HG02852 (cell line): ENCODE data around the gene EGR2.
A peak's percentile ranks its signal among the peaks of the same experiment; 100 is the strongest.

ENCODE experiments used
- ATAC-seq: cut with Tn5 transposase; IDR thresholded peaks from one replicate; pipeline ENCODE4 v1.9.1; 2021; ENCODE audit warnings: mild to moderate bottlenecking, moderate library complexity; ENCODE audit not compliant: unreplicated experiment

EGR2 gene

GRCh38 chr10:62818426-62819011, 2.4 kb upstream of the EGR2 start:
- no peak for ATAC-seq

DNA sequence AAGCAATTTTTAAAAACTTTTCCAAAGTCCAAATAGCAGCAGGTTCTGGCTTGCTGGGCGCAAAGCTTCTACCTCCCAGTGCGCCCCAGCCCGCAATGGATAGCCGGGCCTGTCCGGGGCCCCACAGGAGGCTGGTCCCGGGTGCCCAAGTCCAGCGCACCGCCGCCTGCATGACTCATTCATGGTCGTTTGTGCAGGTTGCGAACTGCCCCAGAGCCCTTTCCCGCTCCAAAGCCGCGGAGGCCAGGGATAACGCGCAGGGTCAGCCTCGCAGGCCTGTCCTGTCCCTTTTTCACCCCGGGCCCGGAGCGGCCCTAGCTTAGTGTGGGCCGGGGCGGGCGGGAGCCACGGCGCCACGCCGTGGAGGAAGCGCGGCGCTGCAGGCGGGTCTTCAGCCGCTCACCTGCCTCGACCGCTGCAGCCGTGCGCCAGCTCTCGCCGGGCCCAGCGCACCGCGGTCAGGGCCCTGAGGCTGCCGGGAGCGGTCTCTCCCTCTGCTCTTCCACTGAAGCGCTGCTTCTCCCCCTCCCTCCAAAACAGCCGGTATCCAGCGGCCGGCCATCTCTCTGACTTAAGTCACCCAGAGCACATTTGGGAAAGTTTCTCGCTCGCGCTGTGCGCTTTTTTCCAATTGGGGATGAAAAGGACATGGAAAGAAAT, 1.7 kb upstream of the EGR2 start:
- peak; percentile 39 for ATAC-seq

GRCh38 chr10:62817121-62817765, 1.1 kb upstream of the EGR2 start:
- peak; percentile 15 for ATAC-seq

- ATAC-seq, result no peak
These were observed 163 bp downstream of the EGR2 start for GRCh38 chr10:62816076-62816330.

- ATAC-seq, result no peak
These were observed 638 bp downstream of the EGR2 start for GRCh38 chr10:62815381-62816075.

GRCh38 chr10:62814756-62815380, 1.3 kb downstream of the EGR2 start:
- no peak for ATAC-seq

GRCh38 chr10:62813981-62814380, 2.2 kb downstream of the EGR2 start:
- no peak for ATAC-seq

- no peak for ATAC-seq
These were observed 2.7 kb downstream of the EGR2 start for GRCh38 chr10:62813453-62813852.

DNA sequence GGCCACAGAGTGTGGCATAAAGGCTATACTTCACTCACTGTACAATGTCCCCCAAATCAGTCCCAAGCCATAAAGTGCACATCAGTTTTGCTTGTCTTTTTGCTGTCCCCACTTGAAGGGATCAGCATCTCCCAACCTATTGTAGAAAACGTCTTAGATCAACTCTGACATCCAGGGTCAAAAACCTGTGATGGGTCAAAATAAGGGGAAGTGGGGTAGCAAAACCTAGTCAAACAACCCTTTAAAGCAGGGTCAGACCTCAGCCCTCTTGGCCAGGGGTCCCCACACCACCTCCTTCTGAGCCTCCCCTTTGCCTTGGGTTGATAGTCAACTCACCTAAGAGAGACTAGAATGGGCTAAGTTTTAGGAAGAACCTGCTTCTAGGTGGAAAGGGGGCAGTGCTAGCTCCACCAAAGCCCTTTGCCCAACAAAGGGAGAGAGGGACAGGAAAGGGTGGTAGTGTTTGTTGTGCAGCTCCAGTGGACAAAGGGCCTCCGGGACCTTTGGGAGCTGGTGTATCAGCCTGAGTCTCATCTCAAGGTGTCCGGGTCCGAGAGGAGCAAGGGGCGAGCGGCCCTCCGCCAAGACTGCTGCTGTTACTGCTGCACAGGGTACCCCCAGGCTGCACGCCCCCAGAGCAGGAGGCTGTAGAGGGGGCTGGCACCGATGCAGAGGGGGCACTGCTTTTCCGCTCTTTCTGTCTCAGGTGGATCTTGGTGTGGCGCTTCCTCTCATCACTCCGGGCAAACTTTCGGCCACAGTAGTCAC, 3.3 kb downstream of the EGR2 start:
- ATAC-seq, result no peak

- ATAC-seq, result peak; percentile 45
These were observed 4.8 kb downstream of the EGR2 start for GRCh38 chr10:62811159-62811875.

DNA sequence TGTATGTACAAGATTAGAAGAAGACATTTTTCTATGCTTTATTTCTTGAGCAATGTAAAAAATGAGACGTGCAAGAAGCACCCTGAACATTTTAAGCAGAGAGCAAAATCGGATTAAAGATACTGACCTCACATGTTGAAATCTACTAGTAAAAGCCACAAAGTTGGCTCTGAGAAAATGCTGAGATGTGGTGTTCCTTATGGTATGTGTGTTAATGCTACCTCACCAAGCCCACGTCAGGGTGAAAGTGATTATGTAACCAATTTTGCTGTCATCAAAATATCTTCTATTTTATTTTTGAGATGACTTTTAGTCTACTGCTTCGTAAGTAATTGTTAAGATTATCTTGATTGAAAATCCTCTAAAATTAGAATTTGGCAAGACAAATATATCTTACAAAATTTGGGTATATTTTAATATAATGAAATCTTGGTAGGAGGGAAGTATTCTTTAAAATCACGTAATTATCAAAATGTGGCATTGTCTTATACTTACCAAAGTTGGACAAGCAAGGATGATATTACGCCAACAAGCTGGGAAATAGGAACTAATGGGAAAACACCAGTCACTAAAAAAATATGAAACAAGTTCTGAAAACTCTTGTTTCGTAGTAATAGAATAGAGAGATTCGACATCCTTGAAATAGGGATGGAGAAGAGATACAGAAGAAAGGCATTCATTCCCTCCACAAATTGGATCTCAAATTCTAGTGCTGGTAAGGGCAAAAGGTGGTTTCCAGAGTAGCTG, 5.8 kb downstream of the EGR2 start:
- ATAC-seq, result no peak

DNA sequence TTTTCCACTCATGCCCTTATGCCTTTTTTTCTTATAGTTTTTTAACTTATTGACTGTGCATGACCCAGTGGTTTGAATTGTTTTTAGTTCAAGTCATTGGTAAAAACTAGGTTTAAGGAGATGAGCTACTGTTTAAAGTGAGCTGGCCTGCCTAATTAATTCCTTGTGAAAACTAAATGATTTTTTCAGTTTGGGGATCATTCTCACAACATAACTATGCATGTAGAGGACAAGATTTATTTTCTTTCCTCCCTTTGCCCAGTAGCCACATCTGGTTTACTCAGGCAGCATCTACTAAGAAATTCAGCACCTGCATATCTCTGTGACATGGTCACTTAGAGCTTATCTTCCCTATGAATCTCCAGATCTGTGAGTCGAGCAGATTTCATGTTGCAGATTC, 9.9 kb downstream of the EGR2 start:
- no peak for ATAC-seq

GRCh38 chr10:62805231-62806099, 10.7 kb downstream of the EGR2 start:
- peak; percentile 6 for ATAC-seq

DNA sequence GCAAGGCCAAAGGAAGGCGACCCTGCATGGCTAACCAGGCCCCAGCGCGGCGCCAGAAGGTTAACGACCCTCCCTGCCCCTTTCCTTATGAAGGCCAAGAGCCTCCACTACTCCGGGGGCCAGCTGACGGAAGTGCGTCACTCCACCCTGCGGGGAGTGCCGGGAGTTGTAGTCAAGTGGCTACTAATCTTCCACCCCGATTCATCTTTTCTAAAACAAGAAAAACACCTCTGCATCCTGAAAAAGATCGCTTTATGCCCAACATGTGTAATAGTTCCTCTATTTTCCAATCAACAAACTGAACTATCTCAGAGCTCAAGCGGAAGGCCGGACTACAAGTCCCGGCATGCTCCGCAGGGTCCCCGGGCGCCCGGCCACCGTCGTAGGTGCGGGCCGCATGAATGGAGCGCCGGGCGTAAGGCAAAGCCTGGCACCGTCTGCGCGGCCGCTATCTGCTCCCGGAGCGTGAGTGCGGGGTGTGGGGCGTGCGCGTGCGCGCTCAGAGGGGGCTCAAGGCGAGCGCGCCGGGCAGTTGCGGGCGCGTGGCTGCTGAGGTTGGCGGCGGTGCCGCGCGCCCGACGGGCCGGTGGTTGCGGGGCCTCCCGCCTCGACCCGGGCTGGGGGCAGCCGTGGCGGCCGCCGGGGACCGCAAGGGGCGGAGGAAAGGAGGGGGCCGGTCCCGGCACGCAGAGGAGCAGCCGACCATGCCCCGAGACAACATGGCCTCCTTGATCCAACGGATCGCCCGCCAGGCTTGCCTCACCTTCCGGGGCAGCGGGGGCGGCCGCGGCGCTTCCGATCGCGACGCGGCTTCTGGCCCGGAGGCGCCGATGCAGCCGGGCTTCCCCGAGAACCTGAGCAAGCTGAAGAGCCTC, 11.6 kb downstream of the EGR2 start, which contains the start of gene ADO:
Gene ADO, plus strand, starts transcription at position 365 of the 875 bp plus-strand sequence. Its CDS starts 340 bp downstream, at position 705.
- peak; percentile 81 for ATAC-seq

DNA sequence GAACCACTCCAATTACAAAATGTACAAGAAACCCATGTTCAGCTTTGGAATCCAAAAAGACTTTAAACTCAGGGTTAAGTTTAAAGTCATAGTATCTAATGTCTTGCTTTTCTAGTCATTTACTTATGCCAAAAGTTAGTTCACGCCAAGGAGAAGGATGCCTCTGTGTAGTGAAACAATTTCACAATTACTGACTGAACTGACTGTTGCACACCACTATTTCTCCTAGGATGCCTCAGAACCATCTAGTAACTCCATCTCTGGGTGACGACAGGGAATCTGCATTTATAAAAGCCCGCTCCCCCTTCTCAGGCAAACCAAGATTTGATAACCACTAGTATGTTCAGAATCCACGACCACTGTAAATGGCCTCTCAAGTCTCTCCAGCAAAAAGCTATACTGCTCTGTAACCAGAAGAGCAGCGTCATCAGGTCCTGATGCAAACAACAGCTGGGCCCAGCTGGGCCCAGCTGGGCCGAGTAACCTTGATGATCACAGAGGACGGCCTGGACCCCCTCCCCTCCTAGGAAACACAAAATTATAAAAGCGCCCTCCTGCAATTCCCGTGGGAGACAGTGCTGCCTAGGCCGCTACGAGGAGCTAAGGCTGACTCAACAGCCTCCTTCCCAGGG, 12.3 kb downstream of the EGR2 start:
- no peak for ATAC-seq

DNA sequence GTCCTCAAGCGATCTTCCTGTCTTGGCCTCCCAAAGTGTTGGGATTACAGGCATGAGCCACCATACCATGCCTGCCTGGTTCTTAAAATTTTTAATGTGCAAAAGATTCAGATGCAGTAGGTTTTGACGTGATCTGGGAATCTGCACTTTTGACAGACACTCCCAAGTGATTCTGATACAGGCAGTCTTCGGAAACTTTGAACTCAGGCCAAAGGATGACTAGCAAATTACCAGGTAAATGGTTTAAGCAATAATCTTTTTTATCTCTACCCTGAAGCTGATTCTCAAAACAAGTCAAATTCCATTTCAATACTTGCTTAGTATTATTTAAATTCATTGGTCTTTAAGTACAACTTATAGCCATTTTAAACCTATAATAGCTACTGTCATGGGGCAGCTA, 14.3 kb downstream of the EGR2 start:
- ATAC-seq, result no peak

DNA sequence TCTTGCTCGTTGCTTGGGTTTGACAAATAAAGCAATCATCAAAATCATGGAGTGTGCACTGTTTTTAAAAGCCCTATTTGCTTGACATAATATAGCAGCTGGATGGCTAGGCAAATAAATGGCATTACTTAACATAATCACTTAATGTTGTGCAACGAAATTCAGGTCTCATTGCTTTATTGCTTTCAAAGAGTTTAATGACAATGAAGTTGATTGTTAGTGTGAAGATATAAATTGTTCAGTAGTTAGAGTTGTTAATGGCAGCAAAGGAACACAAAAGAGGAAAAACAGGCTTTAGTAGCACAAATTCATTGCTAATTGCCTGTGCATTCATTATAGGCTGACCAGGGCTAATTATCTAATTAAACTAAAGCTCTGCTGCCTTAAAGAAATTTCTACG, 19.3 kb downstream of the EGR2 start:
- no peak for ATAC-seq
